ENCODE results near the gene ADA.

Gene ADA

DNA sequence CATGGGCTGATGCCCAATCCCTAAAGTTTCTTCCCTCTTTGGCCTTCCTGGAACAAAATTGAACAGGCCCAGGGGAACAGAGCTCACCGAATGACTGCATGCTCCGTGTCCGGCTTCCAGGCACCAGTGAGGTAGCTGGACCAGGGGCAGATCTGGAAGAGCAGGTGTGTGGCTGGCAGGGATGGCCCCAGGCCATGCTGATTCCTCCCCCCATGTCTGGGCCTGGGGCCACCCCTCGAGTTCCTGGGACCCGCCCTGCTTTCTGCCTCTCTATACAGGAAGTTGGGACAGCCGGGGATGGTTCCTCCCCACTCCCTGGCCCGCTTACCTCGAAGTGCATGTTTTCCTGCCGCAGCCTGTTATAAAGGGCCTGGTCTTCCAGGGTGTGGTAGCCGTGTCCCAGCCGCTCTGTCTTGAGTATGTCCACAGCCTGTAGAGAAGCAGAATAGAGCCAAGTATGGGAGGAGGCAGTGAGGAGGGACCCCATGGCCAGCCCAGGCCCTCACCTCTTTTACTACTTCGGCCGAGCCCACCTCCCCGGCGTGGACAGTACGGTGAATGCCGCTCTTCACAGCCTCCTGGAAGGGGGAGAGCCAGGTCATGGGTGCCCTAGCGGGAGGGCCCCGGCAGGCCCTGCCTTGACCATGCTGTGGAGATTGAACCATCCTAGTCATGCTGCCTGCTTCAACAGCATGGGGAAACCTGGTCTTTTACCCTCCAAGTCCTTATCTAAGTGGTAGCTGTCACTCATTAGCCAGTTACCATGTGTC lies 28.8 kb downstream of the ADA start:
- no peak for DNase-seq

DNA sequence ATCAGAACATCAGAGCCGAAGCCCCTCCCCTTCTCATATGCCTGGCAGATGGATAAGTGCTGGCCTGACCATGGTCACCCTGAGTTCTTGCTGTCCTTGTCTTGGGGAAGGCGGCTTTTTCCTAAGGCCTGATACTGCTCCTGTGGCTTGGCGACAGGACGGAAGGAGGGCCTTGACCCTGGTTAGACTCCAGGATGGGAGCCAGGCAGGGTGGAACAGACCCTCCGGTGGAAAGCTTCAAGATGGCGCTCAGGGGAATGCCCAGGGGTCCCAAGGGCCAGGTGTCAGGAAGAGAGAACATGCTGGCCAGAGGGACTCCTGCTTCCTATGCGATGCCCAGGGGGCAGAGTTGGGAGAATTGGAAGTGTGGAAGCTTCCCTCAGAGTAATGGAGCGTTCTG lies 29.6 kb downstream of the ADA start:
- DNase-seq, result no peak

GRCh38 chr20:44621325-44621724 lies 30.2 kb downstream of the ADA start:
- no peak for DNase-seq

DNA sequence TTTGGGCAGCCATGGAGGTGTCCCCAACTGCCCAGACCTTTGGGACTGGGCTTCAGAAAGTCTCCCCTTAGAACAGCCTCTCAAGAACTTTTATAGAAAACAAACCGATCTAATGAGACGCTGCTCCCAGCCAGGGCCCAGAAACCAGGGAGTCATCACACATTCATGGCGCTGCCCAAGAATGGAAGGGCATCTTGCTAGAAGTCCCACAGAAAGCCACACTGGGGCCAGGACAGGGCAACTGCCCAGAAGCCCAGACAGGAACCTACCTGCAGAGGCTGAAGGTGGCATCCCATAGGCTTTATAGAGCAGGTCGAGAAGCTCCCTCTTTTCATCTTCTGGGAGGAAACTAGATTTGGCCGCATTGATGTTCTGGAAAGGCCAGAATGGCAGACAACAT lies 31.5 kb downstream of the ADA start:
- DNase-seq, result no peak

GRCh38 chr20:44619294-44619693 lies 32.2 kb downstream of the ADA start:
- no peak for DNase-seq

DNA sequence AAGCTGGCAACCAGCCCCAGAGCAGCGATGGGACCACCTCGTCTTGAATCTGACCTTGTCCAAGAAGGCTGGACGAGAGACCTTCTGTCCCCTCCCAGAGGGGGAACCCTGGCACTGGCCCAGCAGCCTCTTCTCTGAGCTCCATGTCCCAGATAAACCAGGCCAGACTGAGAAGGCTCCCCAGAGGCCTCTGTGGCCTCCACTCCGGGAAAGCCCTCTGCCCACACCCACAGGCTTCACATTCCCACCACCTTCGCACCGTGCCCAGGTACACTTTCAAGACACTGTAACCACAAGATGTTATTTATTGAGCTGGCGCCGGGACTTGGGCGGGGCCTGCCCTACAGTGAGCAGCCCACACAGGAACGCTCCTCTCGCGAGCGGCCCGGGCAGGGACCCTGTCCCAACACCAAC lies 33.2 kb downstream of the ADA start:
- no peak for DNase-seq

DNA sequence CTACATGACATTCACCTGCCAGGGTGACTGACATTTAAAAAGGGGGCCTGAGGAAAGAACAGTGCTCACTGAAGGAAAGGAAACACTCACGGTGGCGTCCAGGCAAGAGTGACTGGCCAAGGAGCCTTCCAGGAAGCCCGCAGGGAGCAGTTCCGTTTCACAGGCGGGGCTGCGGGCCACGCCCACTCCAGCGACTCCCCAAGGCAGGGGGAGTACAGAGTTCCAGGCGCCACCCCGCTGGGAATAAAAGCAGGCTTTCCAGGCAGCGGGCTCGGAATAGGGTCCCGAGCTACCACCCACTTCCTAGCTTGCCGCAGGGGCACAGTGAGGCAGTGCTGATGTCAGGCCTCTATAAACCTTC lies 34.9 kb downstream of the ADA start:
- DNase-seq, result no peak

DNA sequence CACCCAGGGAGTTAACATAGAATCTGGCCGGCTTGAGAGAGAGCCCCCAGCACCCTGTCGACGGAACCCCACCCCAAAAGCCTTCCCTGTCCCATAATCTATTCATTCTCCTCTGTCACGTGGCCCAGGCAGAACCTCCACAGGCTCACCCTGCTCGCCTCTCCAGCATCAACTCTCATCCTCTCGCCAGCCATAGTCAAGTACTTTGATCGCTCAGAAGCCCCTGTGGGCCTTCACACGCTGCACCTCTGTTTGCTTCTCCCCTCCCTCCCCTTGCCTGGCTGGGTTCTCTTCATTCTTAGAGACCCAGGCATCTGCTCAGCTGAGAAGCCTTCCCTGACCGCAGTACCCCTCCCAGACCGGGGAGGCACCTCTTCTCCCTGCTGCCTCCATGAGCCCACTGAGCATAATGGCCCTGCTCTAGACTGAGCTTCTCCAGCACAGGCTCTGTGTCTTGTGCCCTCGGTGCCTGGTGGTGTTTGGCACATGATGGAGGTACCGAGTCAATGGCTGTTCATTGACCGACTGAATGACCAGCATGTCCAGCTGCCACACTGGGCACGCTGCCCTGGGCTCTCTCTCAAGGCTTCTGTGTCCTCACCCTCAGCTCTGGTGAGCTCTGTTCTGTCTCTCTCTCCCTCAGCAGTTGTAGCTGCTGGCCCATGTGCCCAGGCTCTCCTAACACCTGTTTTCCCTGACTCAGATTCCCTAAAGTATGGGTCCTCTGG lies 35.5 kb downstream of the ADA start:
- peak in 12 of 14 donors; percentile 11 to 85 (median 72) for DNase-seq

DNA sequence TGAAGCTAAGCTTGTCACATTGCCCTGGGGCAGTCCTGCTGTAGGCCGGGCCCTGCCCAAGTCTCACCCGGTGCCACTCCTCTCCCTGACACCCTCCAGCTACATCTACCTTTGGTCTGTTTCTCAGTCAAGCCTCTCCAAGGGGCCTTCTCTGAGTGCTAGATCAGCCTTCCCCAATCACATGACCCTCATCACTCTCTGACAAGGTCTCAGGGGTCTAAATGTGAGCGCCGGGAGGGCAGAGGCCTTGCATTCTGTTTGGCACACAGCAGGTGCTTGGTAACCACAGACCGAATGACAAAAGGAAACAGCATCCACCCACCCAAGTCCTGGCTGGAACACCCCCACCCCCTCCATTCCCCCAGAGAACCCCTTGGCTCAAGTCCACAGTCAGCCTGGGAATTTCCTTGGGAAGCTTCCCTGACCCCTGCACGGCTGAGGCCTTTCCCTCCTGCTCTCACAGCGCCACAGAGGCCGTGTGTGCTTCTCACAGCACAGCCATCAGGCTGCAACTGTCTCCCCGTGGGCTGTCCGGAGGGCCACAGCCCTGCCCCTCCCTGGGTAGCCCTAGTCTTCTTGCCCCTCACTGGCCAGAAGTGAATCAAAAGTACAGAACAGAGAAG lies 36.2 kb downstream of the ADA start:
- DNase-seq, result peak in 5 of 14 donors; percentile 25 to 41 (median 37)

GRCh38 chr20:44614525-44614924 lies 37.0 kb downstream of the ADA start:
- DNase-seq, result peak in 7 of 14 donors; percentile 20 to 54 (median 35)

GRCh38 chr20:44613575-44613974 lies 37.9 kb downstream of the ADA start:
- no peak for DNase-seq

DNA sequence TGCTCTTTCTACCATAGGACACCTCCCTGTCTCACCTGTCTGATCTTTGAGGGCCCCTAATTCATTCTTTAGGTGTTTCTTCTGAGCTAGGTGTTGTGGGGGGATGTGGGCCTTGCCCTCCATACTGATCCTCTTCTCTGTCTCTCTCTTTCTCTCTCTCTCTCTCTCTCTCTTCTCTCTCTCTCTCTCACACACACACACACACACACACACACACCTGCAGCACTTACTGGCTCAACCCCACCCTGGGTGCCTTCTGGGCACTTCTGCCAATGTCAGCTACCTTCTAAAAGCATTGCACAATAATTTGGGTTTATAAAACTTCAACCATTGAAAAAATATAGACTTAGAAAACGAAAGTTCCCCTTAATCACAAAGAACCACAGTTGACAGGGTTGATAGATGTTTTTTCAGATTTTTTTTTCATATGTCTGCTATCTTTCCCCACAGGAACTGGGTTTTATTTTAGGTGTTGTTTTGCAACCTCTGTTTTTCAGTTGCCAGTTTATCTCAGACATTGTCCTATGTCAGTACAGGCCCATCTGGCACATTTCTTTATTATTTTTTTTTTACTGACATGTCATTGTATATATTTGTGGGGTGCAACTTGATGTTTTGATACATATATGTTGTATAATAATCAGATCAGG lies 41.1 kb downstream of the ADA start:
- no peak for DNase-seq

GRCh38 chr20:44609516-44610312 lies 41.8 kb downstream of the ADA start:
- peak in 13 of 14 donors; percentile 18 to 82 (median 72) for DNase-seq

- no peak for DNase-seq
Measured at GRCh38 chr20:44609006-44609515, 42.4 kb downstream of the ADA start.

- DNase-seq, result no peak
Measured at GRCh38 chr20:44606725-44607441, 44.6 kb downstream of the ADA start.

DNA sequence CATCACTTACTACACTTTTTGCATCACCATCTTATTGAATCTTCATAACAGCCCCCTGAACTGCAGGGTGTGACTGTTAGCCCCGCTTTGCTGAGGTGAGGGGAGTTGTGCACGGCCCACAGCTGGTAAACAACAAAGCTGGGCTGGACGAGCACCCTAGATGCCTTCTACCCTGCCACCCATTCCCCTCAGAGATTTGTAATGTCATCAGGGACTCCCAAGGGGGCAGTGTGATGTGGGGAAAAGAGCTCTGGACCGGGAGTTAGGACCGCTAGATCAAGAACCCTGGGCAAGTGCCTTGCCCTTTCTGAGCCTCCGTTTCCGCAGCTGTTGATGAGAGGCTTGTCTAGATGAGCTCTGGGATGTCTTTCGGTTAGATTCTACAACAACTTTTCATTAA lies 48.2 kb downstream of the ADA start:
- DNase-seq, result no peak

DNA sequence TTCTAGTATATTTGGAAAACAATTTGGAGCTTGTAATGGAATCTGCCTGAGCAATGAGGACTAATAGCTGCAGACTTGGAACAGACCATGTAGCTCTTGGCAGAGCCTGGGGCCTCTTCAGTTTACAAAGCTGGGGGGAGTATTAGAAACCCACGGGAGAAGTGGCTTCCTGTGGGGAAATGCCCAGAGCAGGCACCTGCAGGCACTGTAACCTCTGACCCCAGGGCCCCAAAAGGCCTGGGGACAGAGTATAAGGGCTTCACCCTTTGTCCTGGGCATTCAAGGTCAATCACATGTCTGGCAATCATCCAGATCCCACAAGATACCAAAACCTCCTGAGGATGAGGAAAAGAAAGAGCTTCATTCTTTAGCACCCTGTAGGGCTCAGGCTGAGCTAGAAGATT lies 49.7 kb downstream of the ADA start:
- DNase-seq, result peak in 8 of 14 donors; percentile 12 to 34 (median 20)

DNA sequence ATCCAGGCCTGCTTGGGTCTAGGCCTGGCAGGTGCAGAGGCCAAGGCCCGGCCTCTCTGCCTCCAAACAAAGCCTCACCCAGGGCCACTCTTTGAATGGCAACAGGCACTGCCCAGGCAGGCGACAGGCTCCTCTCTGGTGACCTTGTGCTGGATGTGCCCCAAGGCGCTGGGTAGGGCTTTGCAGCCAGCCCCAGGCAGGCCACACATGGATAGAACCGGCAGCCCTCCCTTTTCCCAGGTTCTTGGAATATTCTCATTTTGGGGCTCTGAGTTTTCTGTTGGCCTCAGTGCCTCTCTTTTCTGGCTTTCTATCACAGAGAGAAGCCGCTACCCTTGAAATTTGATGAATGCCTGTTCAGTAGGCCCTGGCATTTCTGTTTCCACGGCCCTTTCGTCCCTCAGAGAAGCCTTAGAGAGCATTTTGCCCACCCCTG lies 50.2 kb downstream of the ADA start:
- DNase-seq, result peak in 4 of 14 donors; percentile 4 to 44 (median 22)

GRCh38 chr20:44600758-44601201 lies 50.7 kb downstream of the ADA start:
- peak in 1 of 14 donors; percentile 45 for DNase-seq

GRCh38 chr20:44600301-44600700 lies 51.2 kb downstream of the ADA start:
- no peak for DNase-seq

- DNase-seq, result no peak
Measured at GRCh38 chr20:44599715-44600114, 51.8 kb downstream of the ADA start.
